ENCODE data around the gene IDUA. TPM values are rescaled to one million over a fixed set of nuclear protein-coding genes. Genes with fewer than 3 reads are reported as not detected.

Gene IDUA
- total RNA-seq, 1 donor from 2014 or later, result 2.6 TPM

DNA sequence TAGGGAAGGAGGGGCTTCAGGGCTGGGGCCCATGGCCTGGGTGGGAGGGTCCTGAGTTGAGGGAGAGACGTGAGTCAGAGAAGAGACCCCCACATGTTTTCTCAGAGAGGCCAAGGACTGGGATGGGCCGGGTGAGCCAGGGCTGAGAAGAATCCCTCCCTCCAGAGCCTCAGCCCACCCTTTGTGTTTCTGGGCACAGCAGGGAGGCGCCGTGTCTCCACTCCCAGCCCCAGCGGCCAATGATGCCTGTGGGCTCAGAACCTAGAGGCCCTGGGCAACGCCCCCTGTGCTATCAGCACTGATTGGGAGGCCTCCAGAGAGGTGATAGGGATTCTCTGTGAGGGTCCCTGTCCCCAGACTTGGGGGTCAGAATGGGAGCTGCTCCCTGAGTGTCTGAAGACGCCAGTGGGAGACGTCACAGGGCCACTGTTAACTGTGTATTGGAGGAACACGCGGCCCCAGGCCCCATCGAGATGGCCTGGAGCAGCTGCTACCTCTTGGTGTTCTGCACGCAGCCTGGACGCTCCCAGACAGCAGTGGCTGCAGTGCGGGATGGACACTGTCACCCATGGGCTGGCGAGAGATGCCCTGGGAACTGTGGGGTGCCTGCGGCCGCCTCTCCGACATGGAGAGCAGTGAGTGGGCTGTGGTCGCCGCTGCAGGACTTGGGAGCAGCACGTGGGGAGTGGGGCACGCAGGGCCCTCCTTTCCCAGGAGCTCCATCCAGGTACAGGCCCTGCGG lies 33.1 kb downstream of the IDUA start:
- DNase-seq (ENCODE audit: low read depth) (no peak), FAIRE-seq (no peak)
- no peak overlapping the region for H3K4me3 ChIP-seq (ENCODE audit: low read depth, low read length)
- H3K36me3 ChIP-seq (ENCODE audit: control insufficient read depth, insufficient read depth, low read length), result peaks cover 2% of the 10 kb centered on the region
- no peaks in the 10 kb centered on the region for H3K27me3 ChIP-seq (ENCODE audit: control insufficient read depth, insufficient read depth, low read length)
- TF ChIP-seq, protein P1, sequence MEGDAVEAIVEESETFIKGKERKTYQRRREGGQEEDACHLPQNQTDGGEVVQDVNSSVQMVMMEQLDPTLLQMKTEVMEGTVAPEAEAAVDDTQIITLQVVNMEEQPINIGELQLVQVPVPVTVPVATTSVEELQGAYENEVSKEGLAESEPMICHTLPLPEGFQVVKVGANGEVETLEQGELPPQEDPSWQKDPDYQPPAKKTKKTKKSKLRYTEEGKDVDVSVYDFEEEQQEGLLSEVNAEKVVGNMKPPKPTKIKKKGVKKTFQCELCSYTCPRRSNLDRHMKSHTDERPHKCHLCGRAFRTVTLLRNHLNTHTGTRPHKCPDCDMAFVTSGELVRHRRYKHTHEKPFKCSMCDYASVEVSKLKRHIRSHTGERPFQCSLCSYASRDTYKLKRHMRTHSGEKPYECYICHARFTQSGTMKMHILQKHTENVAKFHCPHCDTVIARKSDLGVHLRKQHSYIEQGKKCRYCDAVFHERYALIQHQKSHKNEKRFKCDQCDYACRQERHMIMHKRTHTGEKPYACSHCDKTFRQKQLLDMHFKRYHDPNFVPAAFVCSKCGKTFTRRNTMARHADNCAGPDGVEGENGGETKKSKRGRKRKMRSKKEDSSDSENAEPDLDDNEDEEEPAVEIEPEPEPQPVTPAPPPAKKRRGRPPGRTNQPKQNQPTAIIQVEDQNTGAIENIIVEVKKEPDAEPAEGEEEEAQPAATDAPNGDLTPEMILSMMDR (IDR thresholded peaks at IDR 0.05; ENCODE audit: insufficient read depth, low read length, severe bottlenecking), result no peak

DNA sequence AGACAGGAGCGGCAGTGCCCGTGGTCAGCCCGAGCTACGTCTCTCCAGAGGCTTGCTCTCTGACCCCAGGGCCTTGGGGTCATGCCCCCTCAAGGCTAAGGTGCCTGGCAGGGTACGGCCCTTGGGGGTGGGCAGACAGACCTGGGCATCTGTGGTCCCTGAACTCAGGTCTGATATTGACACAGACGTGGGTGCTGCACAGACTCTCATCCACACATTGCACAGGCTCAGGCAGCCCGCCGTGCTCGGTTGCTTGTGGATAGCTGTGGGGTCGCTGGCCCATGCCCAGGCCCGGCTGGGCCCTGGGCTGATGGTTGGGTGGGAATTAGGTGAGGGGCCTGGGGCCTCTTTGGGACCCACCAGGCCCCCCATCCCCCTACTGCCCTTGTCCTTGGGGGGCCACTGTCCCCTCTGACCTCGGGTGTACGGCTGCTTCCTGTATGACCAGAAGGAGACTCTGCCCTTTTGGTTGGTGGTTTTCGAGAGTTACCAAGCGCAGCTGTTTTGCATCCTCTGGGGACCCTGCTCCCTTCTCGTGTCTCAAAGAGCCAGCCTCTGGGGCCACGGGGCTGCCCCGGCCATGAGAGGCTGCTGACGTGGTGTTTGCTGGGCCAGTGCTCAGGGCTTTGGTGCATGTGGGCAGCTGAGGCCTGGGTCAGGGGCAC lies 34.7 kb downstream of the IDUA start:
- H3K27me3 ChIP-seq (ENCODE audit: control insufficient read depth, insufficient read depth, low read length), result no peaks in the 10 kb centered on the region
- peaks cover 7% of the 10 kb centered on the region for H3K36me3 ChIP-seq (ENCODE audit: control insufficient read depth, insufficient read depth, low read length)
- no peak overlapping the region for H3K4me3 ChIP-seq (ENCODE audit: low read depth, low read length)
- no peak for DNase-seq (ENCODE audit: low read depth)
- TF ChIP-seq, protein P1 (IDR thresholded peaks at IDR 0.05; ENCODE audit: insufficient read depth, low read length, severe bottlenecking), result no peak
- no peak for FAIRE-seq

DNA sequence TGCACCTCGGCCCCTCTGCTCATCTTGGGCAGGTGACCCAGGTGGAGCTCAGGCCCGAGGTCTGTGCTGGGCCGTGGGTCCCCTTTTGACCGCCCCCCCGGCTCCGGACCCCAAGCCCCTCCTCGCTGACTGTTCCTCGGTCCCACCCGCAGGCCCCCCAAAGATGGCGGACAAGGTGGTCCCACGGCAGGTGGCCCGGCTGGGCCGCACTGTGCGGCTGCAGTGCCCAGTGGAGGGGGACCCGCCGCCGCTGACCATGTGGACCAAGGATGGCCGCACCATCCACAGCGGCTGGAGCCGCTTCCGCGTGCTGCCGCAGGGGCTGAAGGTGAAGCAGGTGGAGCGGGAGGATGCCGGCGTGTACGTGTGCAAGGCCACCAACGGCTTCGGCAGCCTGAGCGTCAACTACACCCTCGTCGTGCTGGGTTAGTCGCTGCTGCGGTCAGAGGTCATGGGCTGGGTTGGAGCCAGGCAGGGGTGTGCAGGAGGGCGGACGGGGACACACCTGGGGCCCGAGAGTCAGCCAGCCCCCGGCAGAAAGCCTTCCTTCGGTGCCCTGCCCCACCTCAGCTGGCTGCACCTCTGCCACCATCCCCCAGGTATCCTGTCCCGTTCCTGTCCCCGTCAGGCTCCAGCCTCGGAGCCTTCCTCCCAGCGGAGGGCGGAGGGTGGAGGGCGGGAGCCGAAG lies 35.4 kb downstream of the IDUA start:
- Histone ChIP-seq H3K36me3 (ENCODE audit: control insufficient read depth, insufficient read depth, low read length) (peaks cover 7% of the 10 kb centered on the region), H3K4me3 (ENCODE audit: low read depth, low read length) (no peak overlapping the region), H3K27me3 (ENCODE audit: control insufficient read depth, insufficient read depth, low read length) (no peaks in the 10 kb centered on the region)
- DNase-seq (ENCODE audit: low read depth), result no peak
- FAIRE-seq, result no peak
- TF ChIP-seq, protein P1 (IDR thresholded peaks at IDR 0.05; ENCODE audit: insufficient read depth, low read length, severe bottlenecking), result no peak

DNA sequence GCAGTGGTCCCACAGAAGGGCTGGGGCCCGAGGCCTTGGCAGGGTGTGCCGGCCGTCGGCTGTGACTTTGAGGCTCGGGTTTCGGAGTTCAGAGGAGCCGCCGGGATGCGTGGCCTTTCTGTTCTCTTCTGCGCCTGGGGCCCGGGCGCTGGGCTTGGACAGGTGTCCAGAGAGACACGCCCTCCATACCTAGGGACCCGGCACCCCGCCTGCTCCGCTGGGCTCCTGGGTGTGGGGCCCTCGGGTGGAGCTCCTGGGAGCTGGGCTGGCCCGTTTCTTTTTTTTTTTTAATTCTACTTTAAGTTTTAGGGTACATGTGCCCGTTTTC lies 35.9 kb downstream of the IDUA start:
- peaks cover 7% of the 10 kb centered on the region for H3K36me3 ChIP-seq (ENCODE audit: control insufficient read depth, insufficient read depth, low read length)
- no peak for DNase-seq (ENCODE audit: low read depth)
- FAIRE-seq, result no peak
- H3K4me3 ChIP-seq (ENCODE audit: low read depth, low read length), result no peak overlapping the region
- H3K27me3 ChIP-seq (ENCODE audit: control insufficient read depth, insufficient read depth, low read length), result no peaks in the 10 kb centered on the region
- TF ChIP-seq, protein P1 (IDR thresholded peaks at IDR 0.05; ENCODE audit: insufficient read depth, low read length, severe bottlenecking), result no peak

DNA sequence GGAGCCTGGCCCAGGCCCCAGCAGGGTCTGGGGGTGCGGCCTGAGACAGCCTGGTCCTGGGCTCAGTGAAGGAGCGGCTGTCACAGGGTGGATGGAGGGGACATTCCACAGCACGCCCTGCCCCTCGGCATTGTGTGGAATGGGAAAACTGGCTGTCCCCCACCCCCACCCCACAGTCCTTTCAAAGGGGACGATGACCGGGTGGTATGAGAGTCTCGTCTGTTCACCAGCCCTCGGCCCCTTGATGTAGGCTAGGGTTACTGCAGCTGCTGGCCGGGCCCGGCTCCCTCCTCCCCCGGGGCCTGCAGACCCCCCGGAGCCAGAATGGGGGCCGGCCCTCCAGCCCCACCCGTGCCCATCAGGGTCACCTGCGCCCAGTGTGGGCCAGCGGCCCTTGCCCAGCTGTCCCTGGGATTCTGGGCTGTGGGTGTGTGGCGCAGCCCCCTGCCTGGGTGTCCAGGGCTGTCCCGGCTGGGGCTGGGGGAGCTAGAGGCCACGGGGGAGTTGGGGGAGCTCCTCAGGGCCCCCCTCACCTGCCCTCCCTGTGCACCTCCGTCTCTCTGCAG lies 36.3 kb downstream of the IDUA start:
- FAIRE-seq, result no peak
- Histone ChIP-seq H3K27me3 (ENCODE audit: control insufficient read depth, insufficient read depth, low read length) (no peaks in the 10 kb centered on the region), H3K4me3 (ENCODE audit: low read depth, low read length) (no peak overlapping the region), H3K36me3 (ENCODE audit: control insufficient read depth, insufficient read depth, low read length) (peaks cover 7% of the 10 kb centered on the region)
- no peak for DNase-seq (ENCODE audit: low read depth)
- TF ChIP-seq, protein P1 (IDR thresholded peaks at IDR 0.05; ENCODE audit: insufficient read depth, low read length, severe bottlenecking), result no peak

Measured in bronchial epithelial cell (primary cell).